ENCODE results near the gene GNG13. TPM values are rescaled to one million over a fixed set of nuclear protein-coding genes. Genes with fewer than 3 reads are reported as not detected.

The GNG13 gene
- total RNA-seq, 2 experiments from 2014 or later, result not detected

DNA sequence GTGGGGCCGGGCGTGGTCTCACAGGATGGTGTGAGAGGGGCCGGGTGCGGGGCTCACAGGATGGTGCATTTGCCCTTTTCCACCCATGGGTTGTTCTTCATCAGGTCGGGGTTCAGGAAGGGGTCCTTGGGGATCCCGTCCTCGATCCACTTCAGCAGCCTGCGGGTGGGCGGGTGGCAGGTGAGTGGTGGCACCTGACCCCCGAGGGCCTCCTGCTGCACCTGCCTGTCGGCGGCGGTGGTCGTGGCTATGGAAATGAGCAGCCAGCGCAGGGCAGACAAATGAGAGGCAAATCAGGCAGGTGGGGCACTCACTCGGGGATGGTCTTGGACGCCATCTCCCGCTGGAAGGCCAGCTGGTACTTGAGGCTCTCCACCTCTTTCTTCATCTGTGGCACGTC lies 1.9 kb downstream of the GNG13 start:
- ChIA-PET CTCF (no interaction called here), POLR2A (interaction anchor here (0.6 kb wide), 1 partner anchor 8 kb away, joined by 3 read pairs; no protein-coding TSS in a partner anchor)

DNA sequence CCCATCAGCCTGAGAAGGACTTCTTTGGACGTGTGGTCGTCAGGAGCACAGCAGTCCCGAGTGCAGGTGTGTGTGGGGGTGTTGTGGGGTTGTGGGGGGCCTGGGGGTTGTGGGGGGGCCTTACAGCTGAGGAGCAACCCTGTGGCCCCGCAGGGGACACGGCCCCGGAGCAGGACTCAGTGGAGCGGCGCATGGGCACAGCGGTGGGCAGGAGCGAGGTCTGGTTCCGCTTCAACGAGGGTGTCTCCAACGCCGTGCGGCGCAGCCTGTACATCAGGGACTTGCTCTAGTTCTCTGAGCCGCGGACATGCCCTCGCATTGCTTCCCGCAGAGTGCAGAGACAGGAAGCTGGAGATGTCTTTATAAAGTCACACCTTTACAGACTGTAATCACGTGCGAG lies 2.8 kb downstream of the GNG13 start:
- ChIA-PET CTCF (interaction anchor here (0.6 kb wide), 1 partner anchor 497 kb away, joined by 3 read pairs; no protein-coding TSS in a partner anchor), POLR2A (no interaction called here)

DNA sequence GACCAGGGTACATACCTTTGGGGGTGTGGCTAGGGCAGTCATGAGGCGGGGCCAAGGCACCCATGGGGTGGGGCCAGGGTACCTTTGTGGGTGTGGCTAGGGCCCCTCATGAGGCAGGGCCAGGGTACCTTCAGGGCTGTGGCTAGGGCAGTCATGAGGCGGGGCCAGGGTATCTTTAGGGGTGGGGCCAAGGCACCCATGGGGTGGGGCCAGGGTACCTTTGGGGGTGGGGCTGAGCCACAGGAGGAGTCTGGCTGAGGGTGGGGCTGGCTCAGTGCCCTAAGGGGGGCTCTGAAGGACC lies 3.5 kb downstream of the GNG13 start:
- ChIA-PET POLR2A (no interaction called here), CTCF (interaction anchor here (0.6 kb wide), 1 partner anchor 498 kb away, joined by 3 read pairs; no protein-coding TSS in a partner anchor)

DNA sequence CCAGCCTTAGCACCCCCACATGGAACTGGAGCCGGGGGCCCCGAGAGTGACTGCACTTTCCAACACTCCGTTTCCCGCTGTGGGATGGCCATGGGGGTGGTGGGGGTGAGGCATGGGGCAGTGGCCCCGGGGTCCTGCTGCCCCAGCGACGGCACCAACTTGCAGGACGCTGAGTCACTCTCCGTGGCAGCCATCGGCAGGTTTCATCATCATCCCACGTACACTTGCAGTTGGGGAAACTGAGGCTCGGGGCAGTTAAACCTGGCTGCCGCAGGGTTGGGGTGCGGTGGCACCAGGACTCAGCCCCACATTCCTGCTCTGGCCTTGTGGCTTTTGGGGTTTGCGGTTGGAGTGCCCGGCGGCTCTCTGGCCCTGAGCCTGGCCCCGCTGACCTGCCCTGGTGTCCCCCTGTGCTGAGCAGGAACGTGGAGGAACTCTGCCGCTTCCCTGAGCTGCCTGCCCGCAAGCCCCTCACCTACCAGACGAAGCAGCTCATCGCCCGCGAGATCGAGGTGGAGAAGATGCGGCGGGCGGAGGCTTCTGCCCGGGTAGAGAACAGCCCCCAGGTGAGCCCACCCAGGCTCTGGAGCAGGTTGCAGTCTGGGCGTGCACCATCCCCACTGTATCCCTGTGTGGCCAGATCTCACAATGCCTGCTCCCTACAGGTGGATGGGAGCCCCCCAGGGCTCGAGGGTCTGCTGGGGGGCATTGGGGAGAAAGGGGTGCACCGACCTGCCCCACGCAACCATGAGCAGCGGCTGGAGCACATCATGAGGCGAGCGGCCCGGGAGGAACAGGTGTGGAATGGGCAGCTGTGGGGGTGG lies 4.0 kb downstream of the GNG13 start:
- CTCF ChIA-PET, result interaction anchor here (2.7 kb wide), 1 partner anchor 11 kb away, joined by 7 read pairs; no protein-coding TSS in a partner anchor
- POLR2A ChIA-PET, result no interaction called here

DNA sequence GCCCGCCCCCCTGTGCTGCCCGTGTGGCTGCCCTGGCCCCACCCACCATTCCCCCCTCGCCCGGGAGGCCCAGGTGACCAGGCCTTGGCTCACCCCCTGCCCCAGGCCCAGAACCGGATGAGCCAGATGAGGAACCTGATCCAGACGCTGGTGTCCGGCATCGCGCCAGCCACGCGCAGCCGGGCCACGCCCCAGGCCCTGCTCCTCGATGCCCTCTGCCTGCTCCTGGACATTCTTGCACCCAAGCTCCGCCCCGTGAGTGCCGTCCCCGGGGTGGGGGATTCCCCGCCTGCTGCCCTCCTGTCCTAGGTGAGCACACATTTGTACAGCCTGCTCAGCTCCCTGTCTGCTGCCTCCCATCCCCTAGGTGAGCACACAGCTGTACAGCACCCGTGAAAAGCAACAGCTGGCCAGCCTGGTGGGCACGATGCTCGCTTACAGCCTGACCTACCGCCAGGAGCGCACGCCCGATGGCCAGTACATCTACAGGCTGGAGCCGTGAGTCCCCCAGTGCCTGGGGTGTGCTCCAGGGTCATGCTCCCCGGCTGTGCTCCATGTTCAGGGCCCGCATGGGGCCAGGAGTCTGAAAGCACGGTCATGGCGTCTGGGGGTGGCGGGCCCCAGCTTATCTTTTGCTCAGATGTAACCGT lies 4.8 kb downstream of the GNG13 start:
- CTCF ChIA-PET, result interaction anchor here (2.7 kb wide), 1 partner anchor 10 kb away, joined by 7 read pairs; no protein-coding TSS in a partner anchor
- POLR2A ChIA-PET, result no interaction called here

DNA sequence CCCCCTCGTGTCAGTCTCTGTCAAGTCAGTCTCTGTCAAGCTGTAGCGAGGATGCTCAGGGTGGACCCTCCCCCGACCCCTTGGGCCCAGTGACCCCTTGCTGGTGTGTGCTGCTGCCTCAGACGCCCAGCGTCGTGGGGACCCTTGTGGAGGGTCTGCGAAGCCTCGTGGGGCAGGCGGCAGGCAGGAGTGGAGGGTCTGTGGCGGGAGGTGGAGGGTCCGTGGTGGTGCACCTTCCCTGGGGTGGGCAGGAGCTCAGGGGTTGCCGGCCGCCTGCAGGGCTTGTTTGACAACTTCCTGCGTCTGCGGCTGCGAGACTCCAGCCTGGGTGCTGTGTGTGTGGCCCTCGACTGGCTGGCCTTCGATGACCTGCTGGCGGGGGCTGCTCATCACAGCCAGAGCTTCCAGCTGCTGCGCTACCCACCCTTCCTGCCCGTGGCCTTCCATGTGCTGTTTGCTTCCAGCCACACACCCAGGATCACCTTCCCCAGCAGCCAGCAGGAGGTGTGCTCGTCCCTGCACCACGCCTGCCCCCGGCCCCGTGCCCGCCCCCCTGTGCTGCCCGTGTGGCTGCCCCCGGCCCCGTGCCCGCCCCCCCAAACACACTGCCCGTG lies 5.6 kb downstream of the GNG13 start:
- ChIA-PET POLR2A (no interaction called here), CTCF (interaction anchor here (2.7 kb wide), 1 partner anchor 9 kb away, joined by 7 read pairs; no protein-coding TSS in a partner anchor)

DNA sequence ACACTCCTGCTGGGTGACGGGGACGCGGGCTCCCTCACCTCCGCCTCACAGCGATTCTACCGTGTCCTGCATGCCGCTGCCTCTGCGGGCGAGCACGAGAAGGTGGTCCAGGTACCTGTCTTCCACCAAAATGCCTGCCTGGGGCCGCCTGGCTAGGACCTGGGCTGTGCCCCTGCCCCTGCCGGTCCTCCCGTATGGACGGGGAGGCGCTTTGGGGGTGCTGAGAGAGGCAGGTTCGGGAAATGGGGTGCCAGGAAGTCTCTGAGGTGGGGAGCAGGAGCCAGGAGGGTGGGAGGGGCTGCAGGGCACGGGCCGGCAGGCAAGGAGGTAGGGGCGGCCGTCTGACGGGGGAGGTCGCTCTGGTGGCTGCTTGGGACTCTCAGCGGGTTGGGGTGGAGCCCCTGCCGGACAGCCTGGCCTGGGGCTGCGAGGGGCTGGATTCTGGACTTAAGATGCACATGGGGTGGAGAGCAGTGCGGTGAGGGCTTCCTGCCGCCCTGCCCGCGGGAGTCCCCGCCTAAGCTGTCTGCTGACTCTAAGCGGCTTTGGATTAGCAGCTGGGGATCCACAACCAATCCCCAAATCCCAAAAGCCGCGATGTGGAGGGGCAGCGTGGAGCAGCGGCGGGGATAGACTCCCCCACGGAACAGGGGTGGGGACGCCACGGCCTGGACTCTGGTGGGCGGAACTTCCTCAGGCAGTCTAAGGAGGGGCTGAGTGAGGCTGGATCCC lies 6.3 kb downstream of the GNG13 start:
- ChIA-PET CTCF (interaction anchor here (2.7 kb wide), 1 partner anchor 8 kb away, joined by 7 read pairs; no protein-coding TSS in a partner anchor), POLR2A (no interaction called here)

DNA sequence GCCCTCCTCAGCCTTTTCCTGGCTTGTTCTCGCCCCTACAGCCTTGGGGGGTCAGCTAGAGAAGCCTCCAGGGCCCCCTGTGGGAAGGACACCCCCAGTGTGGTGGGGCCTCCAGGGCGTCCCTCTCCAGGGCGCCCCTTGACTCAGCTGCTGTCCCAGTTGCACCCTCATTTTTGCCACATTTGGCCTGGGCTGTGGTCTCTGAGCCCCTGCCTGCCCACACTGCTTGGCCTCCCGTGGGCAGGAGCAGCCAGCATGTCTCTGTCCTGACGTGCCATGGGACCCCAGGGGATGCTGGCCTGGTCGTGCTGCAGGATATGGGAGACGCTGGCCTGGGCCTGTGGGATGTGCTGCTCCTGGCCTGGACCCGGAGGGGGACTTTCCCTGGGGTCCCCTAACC lies 7.1 kb downstream of the GNG13 start:
- ChIA-PET CTCF (no interaction called here), POLR2A (no interaction called here)

DNA sequence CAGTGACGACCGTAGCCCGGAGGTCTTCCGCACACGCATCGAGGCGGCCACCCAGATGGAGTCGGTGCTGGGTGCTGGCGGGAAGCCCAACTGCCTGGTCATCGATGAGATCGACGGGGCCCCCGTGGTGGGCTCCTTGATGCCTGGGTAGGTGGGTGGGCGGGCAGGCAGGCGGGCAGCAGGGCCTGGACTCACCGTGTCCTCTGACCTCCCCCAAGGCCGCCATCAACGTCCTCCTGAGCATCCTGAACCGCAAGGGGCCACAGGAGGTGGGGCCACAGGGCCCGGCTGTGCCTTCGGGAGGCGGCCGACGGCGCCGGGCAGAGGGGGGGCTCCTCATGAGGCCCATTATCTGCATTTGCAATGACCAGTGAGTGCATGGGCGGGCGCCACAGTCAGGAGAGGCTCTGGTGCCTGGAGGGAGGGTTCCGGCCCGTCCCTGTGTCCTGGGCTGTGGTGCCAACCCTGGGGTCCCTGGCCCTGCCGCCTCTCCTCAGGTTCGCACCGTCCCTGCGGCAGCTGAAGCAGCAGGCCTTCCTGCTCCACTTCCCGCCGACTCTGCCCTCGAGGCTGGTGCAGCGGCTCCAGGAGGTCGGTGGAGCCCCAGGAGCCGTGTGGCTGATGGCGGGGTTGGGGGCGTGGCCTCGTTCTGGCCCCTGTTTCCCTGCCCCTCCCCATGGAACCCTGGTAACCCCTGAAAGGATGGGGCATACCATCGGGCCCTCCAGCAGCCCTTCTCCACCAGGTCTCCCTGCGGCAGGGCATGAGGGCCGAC lies 8.1 kb downstream of the GNG13 start:
- ChIA-PET POLR2A (no interaction called here), CTCF (no interaction called here)

DNA sequence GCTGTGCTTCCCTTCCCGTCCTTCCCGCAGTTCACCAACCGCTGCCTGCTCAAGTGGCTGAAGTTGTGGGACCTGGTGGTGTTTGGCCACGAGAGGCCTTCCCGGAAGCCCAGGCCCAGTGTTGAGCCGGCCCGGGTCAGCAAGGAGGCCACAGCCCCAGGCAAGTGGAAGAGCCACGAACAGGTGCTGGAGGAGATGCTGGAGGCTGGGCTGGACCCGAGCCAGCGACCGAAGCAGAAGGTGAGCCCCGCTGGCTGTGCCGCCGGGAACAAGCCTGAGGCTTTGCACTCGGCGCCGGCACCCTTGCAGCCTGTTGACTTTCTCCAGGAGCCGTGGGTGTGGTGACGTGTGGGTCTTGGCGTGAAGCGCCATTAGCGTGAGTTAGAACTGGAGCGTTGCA lies 9.4 kb downstream of the GNG13 start:
- CTCF ChIA-PET, result no interaction called here
- POLR2A ChIA-PET, result no interaction called here

DNA sequence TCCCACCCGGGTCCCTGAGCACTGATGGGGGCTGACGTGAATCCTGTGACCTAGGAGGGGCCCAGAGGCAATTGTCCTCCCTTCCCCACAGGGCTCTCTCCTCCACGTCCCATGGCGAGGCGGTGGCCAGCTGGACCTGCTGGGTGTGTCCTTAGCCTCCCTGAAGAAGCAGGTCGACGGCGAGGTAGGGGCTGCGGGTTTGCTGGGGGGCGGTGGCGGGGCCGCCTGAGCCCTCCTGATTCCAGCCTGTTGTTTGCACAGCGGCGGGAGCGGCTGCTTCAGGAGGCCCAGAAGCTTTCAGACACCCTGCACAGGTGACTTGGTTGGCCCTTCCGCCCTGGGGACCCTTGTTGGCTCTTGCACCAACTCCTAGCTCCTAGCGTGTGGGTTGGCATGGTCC lies 10.4 kb downstream of the GNG13 start:
- CTCF ChIA-PET, result interaction anchor here (1.3 to 2.4 kb wide), 2 partner anchors 75 to 80 kb away, joined by 3 to 8 read pairs; partner anchors contain the start of gene METRN
- POLR2A ChIA-PET, result no interaction called here

DNA sequence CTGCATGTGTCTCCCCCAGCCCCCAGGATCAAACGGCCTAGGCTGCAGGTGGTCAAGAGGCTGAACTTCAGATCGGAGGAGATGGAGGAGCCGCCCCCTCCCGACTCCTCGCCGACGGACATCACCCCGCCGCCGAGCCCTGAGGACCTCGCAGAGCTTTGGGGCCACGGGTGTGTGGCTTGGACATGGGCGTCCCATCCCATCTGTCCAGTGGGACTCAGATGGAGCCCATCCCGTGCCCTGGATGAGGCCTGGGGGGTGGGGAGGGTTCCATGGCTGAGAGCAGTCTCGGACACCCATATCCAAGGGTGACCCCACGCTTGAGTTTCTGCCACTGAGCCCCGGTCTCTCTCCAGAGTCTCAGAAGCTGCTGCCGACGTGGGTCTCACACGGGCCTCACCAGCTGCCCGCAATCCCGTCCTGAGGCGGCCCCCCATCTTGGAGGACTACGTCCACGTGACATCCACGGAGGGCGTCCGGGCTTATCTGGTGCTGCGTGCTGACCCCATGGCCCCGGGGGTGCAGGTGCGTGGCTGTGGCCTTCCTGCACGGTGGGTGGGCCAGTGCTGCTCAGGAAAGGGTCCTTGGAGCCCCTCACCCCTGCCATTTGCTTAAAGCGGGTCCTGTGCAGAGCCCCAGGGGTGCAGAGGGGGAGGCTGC lies 11.2 kb downstream of the GNG13 start:
- ChIA-PET CTCF (interaction anchor here (1.0 to 2.4 kb wide), 5 partner anchors 16 to 121 kb away, joined by 3 to 8 read pairs (median 4); partner anchors contain the start of genes METRN and RHOT2), POLR2A (interaction anchor here (1.4 kb wide), 1 partner anchor 12 kb away, joined by 6 read pairs; no protein-coding TSS in a partner anchor)

DNA sequence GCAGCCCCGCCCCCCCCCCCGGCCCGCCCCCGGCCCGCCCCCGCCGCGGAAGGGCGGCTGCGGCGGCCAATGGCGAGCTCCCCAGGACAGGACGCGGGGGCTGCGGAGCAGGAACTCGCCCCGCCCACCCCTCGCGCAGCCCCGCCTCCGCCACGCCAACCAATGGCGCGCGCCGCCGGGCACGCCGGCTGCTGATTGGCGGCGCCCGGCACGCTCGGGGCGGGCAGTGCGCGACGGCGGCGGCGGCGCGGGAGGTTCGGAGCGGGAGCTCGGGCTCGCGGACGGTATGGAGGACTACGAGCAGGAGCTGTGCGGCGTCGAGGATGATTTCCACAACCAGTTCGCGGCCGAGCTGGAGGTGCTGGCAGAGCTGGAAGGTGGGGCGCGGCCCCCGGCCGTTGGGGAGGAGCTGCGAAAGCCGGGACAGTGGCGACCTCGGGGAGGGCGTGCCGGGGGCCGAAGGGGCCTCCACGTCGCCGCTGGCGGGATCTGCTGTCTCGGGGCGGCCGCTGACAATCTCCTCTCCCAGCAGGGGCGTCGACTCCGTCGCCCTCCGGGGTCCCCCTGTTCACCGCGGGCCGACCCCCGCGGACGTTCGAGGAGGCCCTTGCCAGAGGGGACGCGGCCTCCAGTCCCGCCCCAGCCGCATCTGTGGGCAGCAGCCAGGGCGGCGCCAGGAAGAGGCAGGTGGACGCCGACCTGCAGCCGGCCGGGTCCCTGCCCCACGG lies 12.0 kb downstream of the GNG13 start, which contains the start of gene CHTF18:
Gene CHTF18, plus strand, starts transcription at position 222 of the 728 bp plus-strand sequence. Its CDS starts 65 bp downstream, at position 287.
- POLR2A ChIA-PET, result interaction anchor here (0.5 to 1.4 kb wide), 4 partner anchors 13 to 94 kb away, joined by 3 to 6 read pairs (median 4); partner anchors contain the start of gene CCDC78
- CTCF ChIA-PET, result interaction anchor here (0.5 to 3.3 kb wide), 9 partner anchors 15 to 1068 kb away, joined by 3 to 16 read pairs (median 4); partner anchors contain the start of genes METRN and RHOT2

DNA sequence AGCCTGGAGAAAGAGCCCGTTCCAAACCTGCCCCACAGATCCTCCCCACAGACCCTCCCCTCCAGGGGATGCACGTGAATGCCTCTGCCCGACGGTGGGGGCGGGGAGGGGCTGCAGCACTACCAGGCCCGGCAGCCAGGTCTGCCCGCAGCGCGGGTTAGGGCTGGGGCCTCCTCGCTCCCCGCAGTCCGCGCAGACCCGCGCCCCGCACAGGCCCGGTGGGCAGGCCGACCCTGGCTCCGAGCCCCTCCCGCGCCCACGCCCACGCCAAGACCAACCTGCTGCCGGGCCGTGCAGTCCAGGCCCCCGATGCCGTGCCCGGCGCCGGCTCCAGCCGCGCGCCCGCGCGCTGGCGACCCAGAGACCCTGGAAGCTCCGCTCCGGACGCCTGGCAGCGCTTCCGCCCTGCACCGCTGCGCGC lies 12.5 kb downstream of the GNG13 start, which contains the start of gene RPUSD1:
Gene RPUSD1, minus strand, starts transcription at position 404 of the 421 bp plus-strand sequence. CDS start 644 bp downstream, outside the sequence.
- CTCF ChIA-PET, result interaction anchor here (0.5 to 3.3 kb wide), 10 partner anchors 16 to 549 kb away, joined by 3 to 16 read pairs (median 4); partner anchors contain the start of genes METRN and RHOT2
- POLR2A ChIA-PET, result interaction anchor here (0.7 to 1.4 kb wide), 3 partner anchors 13 to 93 kb away, joined by 3 to 6 read pairs (median 3); partner anchors contain the start of gene CCDC78

DNA sequence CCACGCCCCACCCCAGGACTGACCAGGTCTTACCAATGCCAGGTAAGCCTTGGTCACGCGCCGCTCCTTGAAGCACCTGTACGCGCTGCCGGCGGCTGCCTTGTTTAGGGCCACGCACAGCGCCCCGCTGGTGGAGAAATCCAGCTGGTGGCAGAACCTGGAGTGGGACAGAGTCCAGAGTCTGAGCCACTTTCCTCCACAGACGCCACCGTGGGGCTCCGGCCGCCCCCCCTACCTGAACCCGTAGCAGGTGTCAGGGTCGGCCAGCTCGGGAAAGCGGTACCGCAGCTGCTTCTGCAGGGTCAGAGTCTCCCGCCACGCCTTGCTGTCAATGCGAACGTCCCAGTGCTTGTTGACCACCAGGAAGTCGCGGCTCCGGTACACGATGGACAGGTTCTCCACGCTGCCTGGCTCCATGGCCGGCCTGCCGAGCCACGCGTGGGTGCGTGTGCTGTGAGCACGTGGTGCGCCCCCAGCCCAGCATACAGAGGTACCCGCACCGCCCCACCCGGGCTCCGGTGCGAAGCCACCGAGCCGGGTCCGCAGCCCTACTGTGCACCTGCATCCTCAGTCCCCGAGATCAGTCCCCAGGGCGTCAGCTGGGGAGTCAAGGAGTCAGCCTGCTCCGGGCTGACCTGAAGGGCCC lies 13.1 kb downstream of the GNG13 start:
- POLR2A ChIA-PET, result interaction anchor here (0.7 to 1.4 kb wide), 3 partner anchors 14 to 92 kb away, joined by 3 to 6 read pairs (median 3); partner anchors contain the start of gene CCDC78
- CTCF ChIA-PET, result interaction anchor here (0.8 to 3.3 kb wide), 6 partner anchors 20 to 139 kb away, joined by 3 to 16 read pairs (median 4); partner anchors contain the start of gene METRN
